Measurements from ENCODE around the gene MAP2K7.

GRCh38 chr19:7874897-7875273, 28.8 kb upstream of the MAP2K7 start:
- TF ChIP-seq EZH2 (IDR thresholded peaks at IDR 0.05; ENCODE audit: borderline replicate concordance, low read depth, low read length, severe bottlenecking), result no peak
- no peak for TF ChIP-seq CTCF (IDR thresholded peaks at IDR 0.05; ENCODE audit: borderline replicate concordance, extremely low read depth, low read length, poor library complexity, severe bottlenecking)

All from DND-41 (cell line).